ACHN (cell line): ENCODE measurements around the gene DPP3.
"Not testable (repeated sequence)": the region's sequence is repeated elsewhere in the genome, so short reads cannot be mapped to it uniquely, and the experiment has no call there.

Experiments
- DNase-seq: peaks from one replicate; pipeline ENCODE4 v3.0.0-alpha.2; 2015
- in situ Hi-C: cut with HindIII; loops from 2 replicates; pipeline ENCODE4 v1.10.0; 2017; ENCODE audit warnings: low sequenced_read_pairs, low pct_ligation_motif_present, low pct_unique_long_range_greater_than_20kb

Gene DPP3

DNA sequence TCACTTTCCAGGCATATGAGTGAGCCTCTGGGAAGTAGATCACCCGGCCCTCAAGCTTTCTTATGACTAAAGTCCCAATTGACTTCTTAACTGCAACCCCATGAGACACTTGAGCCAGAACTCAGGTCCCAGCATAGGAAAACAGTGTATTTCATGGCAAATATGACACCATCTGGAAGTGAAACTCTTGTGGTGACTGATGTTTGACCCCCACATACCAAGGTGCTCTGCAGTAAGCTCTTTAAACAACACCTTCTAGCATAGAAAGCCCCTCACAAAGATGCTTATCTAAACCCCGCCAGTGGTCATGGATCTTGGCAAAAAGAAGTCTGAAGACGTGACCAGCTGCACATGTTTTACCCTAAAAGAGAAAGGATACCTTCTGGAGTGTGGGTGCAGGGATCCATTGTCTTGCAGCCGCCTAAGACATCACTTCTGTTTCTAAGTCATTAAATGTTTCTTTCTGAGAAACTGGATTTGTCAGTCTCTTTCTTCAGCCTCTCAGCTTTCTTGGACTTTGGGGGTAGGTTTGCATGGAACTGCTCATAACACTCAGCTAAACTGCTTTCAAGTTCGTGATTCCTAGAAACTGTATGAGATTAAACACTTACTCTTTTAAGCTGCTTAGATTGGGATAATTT is 21.0 kb upstream of the DPP3 start:
- in situ Hi-C loops, result no loop called here
- DNase-seq, result no peak

- in situ Hi-C loops, result no loop called here
- no peak for DNase-seq
These were observed 18.2 kb upstream of the DPP3 start for GRCh38 chr11:66462010-66462409.

GRCh38 chr11:66462911-66463310 is 17.3 kb upstream of the DPP3 start:
- in situ Hi-C loops, result no loop called here
- no peak for DNase-seq

DNA sequence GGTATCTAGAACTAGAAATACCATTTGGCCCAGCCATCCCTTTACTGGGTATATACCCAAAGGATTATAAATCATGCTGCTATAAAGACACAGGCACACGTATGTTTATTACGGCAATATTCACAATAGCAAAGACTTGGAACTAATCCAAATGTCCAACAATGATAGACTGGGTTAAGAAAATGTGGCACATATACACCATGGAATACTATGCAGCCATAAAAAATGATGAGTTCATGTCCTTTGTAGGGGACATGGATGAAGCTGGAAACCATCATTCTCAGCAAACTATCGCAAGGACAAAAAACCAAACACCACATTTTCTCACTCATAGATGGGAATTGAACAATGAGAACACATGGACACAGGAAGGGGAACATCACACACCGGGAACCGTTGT is 16.1 kb upstream of the DPP3 start:
- DNase-seq, in situ Hi-C loops: not testable (repeated sequence)

DNA sequence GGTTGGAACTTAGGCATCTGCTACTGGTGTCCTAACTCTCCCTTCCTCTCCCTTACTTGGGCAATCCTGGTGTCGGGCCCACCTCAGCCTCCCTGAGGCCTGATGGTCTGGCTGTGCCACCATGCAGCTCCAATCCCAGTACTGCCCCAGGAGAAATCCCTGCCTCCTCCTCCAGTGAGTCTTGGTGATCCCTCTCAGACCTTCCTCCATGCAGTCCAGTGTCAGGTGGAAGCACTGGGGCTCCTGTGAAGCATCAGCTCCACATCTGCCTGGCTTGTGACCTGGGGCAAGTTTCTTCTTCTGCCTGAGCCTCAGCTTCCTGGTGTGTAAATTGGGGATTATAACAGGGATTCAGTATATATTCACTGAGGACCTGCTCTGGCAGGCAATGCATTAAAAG is 15.3 kb upstream of the DPP3 start:
- in situ Hi-C loops, result no loop called here
- no peak for DNase-seq

DNA sequence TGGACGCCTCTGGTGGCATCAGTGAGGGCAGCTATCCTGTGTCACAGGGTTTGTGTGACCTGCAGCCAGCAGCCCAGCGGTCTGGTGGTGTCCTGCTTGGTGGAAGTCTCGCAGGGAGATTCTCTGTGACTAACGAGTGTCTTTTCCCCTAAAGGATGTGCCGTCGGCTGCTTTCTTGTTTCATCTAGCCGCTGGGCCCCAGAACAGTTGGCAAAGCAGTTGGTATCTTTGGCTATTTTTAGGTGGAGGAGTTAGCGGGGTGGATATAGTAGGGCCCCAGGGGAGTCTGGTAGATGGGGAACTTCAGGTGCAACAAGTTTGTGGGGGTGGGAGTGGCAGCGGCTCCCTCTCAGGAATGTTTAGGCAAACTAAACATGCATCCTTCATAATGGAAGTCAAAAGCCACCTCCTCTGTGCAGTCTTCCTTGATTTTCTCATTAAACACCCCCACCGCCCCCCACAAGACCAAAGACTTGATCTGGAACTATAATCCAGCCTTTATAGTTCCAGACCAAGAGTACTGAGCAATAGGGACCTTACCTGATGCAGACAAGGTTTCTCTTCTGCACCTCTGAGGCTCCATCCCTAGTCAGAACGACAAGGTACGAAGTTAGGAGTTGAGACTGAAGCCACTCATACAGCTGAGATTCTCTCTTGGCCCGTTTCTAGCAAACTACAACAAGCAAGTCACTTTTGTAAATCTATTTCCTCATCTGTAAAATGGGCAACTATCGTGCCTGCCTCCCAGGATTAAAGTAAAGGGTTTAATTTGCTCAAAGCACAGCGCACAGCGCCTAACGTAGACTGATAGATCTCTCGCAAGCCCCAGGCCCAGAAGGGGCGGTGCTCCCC is 14.6 kb upstream of the DPP3 start:
- in situ Hi-C loops, result no loop called here
- DNase-seq, result no peak

DNA sequence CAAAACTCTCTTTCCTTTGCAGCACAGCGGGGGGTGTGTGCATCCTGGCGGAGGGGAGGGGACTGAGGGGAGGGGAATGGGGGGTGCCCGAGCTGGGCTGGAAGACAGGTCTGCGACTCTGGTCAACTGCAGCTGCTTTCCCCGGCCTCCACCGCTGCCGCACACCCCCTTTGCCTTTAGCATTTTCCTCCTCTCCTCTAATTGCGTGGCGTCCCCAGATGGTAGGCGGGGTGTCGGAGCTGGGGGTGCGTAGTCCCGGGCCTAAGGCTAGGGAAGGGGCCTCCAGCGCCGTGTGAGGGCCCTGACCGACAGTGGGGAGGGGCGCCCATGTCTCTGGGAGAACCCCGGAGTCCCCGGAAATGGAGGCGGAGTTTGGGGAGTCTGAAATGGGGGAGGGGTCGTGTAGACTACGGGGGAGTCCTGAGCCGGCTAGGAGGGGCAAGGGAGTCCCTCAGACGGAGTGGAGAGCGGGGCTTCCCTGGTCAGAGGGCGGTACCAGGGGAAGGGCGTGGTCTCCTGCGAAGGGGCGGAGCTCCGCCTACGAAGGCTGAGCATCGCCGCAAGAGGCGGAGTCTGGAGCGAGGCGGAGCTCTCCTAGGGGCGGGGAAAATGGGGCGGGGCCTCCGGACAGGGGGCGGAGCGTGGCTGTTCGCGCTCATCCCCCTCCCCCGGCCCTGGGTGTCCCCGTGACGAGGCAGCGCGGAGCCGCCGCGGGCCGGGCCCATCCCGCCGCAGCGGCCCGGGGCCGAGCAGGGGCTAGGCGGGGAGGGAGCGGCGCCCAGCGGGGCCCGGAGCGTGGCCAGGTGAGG is 13.8 kb upstream of the DPP3 start, which contains the start of gene PELI3:
Gene PELI3 (plus strand): TSS at position 681 of the 809 bp plus-strand sequence. CDS start 1,224 bp downstream, outside the sequence.
- in situ Hi-C loops, result no loop called here

GRCh38 chr11:66467034-66467659 is 13.1 kb upstream of the DPP3 start:
- in situ Hi-C loops, result no loop called here
- DNase-seq, result peak; percentile 37

More for the DNA sequence above, 13.8 kb upstream of the DPP3 start, which contains the start of gene PELI3:
- peak; percentile 85 for DNase-seq

GRCh38 chr11:66467756-66468155 is 12.5 kb upstream of the DPP3 start:
- in situ Hi-C loops, result no loop called here
- no peak for DNase-seq

DNA sequence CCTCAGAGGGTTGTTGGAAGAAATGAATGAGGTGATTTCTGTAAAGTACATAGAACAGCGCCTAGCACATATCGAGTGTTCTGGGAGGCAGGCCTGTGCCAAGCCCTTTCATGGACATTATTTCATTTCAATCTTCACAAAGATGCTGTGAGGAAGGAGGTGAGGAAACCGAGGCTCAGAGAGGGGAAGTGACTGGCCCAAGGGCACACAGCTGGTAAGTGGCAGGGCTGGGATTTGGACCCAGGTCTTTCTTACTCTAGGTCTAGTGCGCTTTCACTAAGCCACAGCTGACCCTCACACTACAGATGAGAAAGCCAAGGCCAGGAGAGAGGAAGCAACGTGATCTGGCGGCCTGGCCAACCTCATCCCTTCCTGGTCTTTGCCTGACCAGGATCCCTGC is 11.5 kb upstream of the DPP3 start:
- in situ Hi-C loops, result no loop called here
- DNase-seq, result no peak

GRCh38 chr11:66469441-66469840 is 10.8 kb upstream of the DPP3 start:
- in situ Hi-C loops, result no loop called here
- DNase-seq, result no peak

GRCh38 chr11:66470015-66470414 is 10.2 kb upstream of the DPP3 start:
- DNase-seq, result no peak
- in situ Hi-C loops, result no loop called here

- no peak for DNase-seq
- in situ Hi-C loops, result no loop called here
These were observed 9.1 kb upstream of the DPP3 start for GRCh38 chr11:66471142-66471541.

DNA sequence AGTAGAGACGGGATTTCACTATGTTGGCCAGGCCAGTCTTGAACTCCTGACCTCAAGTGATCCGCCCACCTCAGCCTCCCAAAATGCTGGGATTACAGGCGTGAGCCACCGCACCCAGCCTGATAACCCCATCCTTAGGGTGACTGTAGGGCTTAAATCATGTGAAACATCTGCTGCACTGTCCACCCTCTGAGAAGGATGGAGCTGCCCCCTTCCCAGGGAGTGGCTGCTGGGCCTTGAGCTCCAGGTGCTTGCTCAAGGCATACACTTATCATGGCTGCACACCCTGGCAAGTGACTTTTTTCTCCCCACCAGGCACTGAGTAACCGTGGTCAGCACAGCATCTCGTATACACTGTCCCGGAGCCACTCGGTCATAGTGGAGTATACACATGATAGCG is 8.2 kb upstream of the DPP3 start:
- no peak for DNase-seq
- in situ Hi-C loops, result no loop called here

DNA sequence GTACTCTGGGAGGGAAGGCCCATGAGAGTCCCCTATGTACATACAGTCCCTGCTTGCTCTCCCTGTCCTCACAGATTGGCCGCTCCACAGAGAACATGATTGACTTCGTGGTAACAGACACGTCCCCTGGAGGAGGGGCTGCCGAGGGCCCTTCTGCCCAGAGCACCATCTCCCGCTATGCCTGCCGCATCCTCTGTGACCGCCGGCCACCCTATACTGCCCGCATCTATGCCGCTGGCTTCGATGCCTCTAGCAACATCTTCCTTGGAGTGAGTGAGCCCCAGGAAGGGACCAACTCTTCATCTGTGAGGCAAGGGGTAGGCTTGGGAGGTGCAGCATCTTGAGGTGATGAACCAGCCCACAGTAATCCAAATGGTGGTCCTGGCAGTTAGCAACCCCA is 7.1 kb upstream of the DPP3 start:
- no peak for DNase-seq
- in situ Hi-C loops, result no loop called here

DNA sequence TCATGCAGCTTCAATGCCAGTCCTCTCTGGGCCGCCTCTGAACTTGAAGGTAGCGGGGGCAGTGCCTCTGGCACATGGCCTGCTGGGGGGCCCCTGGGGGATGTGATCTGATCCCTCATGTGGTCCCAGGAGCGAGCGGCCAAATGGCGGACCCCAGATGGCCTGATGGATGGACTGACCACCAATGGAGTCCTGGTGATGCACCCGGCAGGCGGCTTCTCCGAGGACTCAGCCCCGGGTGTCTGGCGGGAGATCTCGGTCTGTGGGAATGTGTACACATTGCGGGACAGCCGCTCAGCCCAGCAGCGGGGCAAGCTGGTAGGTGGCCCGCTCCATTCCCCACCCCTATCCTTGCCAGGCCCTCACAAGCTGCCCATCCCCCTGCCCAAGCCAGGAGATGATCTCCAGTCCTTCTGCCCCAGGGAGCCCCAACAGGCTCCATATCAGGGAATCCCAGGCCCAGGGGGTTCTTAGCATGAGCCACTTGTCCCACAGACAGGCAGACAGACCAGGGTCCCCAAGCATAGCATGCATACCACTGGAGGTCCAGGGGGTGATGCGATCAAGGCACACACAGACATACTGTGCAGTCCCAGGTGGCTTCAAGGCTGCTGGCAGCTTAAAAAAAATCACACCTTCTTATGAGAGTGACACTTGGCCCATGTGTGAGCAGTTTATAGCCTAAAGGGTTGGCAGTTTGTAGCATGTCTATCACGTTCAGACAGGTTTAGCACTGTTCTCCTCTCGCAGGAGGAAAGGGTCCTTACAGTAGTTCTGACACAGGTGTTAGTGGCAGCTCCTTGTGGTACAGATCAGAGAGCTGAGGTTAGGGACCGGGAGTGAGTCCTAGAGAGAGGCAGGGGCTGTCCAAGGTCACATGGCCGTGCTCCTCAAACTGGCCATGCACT is 6.4 kb upstream of the DPP3 start:
- in situ Hi-C loops, result no loop called here

GRCh38 chr11:66475349-66476172 is 4.7 kb upstream of the DPP3 start:
- no peak for DNase-seq
- in situ Hi-C loops, result no loop called here

More for the DNA sequence above, 6.4 kb upstream of the DPP3 start:
- DNase-seq, result no peak
